DMS153 treated with DMSO at 0.1 percent for 48 hours (cell line): Measurements from ENCODE around the gene SIK3.

Source experiments
- DNase-seq: peaks from one replicate; lab custom pipeline; 2025; ENCODE audit not compliant: unreplicated experiment; lab: John Stamatoyannopoulos, UW

The SIK3 gene

GRCh38 chr11:116829525-116830183, 268.6 kb downstream of the SIK3 start, which contains the start of gene APOC3:
TSS of gene APOC3 (plus strand) at chr11:116829907. CDS start at chr11:116830583, 676 bp downstream.
- DNase-seq = no peak

- DNase-seq = no peak
These were observed 269.4 kb downstream of the SIK3 start for GRCh38 chr11:116828632-116829524.

- DNase-seq = no peak
These were observed 270.8 kb downstream of the SIK3 start for GRCh38 chr11:116827461-116827860.

- no peak for DNase-seq
These were observed 271.3 kb downstream of the SIK3 start for GRCh38 chr11:116826751-116827431.

DNA sequence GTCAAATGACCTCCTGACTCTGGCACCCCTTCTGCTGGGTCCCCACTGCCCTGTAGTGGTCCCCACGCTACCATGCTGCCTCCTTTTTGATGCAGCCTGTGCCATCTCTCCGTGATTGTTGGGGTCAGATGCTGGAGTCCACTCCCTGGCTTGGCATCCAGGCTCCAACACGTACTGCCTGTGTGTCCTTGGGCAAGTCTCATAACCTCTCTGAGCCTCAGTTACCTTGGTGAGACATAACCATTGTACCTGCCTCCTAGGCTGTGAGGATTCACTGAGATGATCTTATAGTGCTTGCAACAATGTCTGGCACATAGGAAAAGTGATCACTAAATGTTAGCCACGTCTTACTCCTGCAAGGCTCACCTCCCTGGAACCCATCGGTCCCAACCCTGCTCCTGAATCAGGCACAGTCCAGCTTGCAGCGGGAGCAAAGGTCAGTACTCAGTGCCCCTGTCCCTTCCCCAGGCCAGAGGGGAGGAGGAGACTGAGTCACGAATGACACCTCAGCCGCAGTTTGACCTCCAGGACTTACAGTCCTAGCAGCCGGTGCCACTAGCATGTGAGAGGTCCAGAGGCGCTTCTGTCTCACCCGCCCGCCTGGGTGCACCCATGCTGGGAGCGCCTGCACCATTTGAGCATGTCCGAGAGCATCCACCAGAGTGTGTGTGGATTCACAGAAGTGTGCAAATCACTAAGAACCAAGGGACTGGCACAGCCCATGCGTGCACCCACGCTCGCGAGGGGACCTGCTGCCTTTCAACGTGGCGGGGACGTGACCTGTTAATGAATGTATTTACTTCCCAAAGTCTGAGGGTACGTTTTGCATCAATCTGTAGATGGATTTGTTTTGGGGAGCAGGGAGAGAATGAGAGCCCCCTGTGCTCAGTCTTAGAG, 272.1 kb downstream of the SIK3 start:
- no peak for DNase-seq

DNA sequence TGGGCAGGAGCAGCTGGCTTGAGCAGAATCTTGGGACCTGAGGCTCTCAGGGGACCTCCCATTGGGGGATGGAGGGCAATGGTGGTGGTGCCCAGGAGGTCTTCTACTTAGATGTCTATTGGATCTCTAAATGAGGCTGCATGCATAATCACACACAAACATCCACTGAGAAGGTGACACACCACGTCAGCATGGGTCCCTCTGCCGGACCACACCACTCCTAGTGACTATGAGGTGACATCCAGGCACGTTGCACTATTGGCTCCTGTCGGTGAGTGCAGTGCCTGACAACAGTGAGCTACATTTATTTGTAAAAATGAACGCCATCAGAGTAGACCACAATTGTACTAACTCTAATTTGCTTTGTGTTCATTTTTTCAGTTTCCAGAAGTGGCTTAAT, 272.8 kb downstream of the SIK3 start:
- no peak for DNase-seq

DNA sequence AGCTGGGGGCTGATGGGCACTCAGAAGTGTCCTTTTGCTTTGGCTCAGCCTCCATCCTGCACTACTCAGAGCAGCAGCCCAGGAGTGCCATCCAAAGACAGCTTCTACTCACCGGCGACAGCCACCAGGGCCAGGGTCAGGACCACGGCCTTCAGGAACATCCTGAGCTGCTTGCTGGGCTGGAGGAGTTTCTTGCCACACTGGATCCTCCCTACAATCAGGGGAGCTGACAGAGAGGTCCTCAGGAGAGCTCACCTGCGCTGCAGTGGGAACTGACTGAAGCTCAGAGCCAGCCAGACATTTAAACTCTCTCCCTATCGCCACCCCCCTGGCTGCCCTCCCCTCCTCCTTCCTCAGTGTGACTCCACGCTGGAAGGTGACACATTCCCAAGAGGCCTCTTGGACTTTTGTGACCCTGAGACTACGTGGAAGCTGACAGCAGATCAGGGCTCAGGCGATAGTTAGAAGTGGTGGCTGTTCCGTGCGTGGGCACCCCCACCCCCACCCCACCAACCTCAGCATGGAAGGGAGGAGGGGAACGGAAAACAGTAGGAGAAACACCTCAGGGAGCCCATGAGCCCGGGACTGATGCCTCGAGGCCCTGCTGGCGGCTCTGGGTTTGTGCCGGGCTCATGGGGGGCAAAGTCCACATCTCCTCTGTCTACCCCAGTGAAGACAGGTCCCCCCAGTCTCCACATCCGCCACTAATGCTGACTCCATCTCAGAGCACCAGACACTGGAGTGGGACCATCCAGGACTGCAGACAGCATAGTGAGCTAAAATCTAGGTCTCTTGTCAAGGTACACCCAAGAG, 275.0 kb downstream of the SIK3 start, which contains the start of gene APOA4:
Gene APOA4, minus strand, starts transcription at position 274 of the 813 bp plus-strand sequence. Its CDS starts 113 bp downstream, at position 161.
- no peak for DNase-seq

DNA sequence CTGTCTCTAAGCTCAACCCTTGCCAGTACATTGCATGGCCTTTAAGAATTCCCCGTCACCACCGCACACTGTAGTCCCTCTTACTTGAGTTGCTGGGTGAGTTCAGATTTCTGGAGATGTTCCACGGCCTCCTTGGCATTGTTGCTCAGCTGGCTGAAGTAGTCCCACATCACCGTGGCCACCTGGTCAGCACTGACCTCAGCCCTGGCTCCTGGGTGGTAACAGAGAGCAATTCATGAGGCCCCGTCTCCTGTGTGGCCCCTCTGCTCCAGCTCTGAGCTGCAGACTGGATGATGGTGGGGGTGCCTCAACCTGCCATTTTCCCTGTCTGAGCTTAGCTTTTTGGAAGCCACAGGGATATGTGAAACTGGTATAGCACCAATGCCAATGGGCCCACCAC, 275.7 kb downstream of the SIK3 start:
- DNase-seq = no peak

- DNase-seq = no peak
These were observed 276.9 kb downstream of the SIK3 start for GRCh38 chr11:116821050-116821918.

DNA sequence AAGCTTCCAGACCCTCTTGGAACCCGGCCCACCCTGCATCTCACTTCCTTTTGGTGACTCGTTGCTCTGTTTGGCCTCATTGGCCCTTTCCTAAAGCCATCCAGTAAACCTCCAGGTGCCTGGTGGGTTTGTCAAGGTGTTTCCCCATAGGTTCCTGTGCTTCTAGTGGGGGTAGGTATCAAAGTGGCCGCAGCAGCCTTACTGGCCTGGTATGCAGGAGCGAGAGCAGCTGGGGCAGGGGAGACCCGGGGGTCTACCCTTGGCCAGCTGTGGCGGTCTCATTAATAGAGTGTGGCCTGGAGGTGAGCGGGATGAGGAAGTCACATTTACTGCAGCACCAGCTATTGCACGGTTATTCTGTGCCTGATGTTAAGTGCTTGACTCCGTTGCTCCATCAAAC, 279.2 kb downstream of the SIK3 start:
- no peak for DNase-seq

DNA sequence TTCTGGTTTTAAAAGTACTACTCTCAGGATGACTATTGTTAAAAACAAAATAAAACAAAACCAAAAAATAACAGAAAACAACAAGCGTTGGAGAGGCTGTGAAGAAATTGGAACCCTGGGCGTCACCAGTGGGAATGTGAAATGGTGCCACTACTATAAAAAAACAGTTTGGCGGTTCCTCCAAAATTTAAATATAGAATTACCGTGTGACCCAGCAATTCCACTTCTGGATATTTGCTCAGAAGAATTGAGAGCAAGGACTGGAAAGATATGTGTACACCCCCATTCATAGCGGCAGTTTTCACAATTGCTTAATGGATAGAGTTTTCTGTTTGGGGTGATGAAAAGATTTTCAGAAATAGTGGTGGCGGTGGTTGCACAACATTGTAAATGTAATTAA, 283.7 kb downstream of the SIK3 start:
- DNase-seq = no peak

DNA sequence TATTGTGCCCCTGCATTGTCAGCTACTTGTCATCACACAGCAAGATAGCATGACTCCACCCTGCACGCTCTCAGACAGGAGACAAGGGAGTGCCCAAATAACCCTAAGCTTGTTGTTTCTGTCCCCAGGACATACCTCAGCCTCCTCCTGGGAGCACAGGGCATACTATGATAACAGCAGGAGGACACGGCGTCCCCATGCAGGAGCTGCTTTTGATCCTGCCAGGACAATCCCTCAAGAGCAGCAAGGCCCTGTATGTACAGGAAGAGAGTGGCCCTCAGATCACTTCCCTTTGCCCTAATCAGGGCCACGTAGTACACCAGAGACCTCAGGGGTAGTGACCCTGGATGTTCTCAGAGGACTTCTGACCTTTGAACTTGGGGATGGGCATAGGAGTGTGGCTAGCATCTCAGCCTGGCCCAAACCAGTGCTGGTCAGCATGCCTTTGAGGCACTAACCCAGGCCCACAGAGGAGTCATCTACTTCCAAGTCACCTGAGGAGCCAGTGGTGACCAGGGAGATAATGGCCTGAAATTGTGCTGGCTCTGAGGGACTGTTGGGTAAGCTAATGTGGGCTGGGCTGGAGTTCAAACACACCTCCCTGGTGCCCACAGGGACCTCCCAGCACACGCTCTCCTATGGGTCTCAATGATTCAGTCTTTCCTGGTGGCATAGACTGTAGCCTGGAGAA, 284.3 kb downstream of the SIK3 start:
- DNase-seq = no peak

DNA sequence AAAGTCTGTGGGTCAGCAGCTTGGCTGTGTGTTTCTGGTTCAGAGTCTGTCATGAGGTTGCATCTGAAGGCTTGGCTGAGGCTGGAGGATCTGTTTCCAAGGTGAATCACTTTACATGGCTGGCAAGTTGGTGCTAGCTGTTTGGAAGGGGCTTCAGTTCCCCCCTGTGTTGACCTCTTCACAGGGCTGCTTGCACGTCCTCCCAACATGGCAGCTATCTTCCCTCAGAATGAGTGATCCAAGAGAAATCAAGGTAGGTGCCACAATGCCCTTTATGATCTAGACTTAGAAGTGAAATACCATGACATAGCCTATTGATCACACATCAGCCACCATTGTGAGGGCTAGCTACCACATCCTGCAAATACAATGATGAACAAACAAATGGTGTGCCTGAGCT, 285.1 kb downstream of the SIK3 start:
- DNase-seq = no peak

DNA sequence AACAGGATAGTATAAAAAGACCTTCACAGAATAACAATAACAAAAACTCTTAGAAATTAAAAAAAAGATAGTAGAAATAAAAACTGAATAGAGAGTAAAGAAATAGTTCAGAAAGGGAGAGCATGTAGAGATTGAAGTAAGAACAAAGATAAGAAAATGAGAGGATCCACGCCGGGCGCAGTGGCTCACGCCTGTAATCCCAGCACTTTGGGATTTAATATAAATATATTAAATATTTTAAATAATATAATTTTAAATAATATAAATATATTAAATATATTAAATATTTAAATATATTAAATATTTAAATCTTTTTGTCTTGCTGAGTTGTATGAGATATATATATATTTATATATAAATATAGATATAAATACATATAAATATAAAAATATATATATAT, 286.1 kb downstream of the SIK3 start:
- no peak for DNase-seq

DNA sequence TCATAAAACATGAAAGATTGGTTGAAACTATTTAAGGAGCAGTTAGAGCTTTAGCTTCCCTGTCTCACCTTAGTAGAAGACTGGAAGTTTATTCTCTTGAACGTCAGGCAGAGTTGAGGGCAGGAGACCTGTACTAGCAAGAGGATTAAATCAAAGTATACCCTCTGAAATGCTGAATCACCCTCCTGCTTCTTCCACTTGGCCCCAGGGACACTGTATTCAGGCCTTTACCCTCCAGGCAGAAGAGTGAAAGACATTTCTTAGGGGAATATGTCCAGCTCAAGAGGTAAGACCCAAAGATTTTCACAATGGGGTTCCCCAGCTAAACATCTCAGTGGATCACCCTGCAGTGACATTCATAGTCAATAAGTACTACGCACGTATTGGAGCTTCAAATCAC, 287.0 kb downstream of the SIK3 start:
- DNase-seq = no peak

GRCh38 chr11:116808262-116809175, 289.7 kb downstream of the SIK3 start:
- no peak for DNase-seq

- no peak for DNase-seq
These were observed 290.5 kb downstream of the SIK3 start for GRCh38 chr11:116807601-116808261.
